ENCODE measurements around the gene BORCS8. TPM values are rescaled to one million over a fixed set of nuclear protein-coding genes. Genes with fewer than 3 reads are reported as not detected.
A peak's percentile ranks its signal among the peaks of the same experiment; 100 is the strongest.

The BORCS8 gene
- polyA plus RNA-seq, 1 of the 3 experiments (the other 2 are of a cell fraction) = 36.4 TPM

DNA sequence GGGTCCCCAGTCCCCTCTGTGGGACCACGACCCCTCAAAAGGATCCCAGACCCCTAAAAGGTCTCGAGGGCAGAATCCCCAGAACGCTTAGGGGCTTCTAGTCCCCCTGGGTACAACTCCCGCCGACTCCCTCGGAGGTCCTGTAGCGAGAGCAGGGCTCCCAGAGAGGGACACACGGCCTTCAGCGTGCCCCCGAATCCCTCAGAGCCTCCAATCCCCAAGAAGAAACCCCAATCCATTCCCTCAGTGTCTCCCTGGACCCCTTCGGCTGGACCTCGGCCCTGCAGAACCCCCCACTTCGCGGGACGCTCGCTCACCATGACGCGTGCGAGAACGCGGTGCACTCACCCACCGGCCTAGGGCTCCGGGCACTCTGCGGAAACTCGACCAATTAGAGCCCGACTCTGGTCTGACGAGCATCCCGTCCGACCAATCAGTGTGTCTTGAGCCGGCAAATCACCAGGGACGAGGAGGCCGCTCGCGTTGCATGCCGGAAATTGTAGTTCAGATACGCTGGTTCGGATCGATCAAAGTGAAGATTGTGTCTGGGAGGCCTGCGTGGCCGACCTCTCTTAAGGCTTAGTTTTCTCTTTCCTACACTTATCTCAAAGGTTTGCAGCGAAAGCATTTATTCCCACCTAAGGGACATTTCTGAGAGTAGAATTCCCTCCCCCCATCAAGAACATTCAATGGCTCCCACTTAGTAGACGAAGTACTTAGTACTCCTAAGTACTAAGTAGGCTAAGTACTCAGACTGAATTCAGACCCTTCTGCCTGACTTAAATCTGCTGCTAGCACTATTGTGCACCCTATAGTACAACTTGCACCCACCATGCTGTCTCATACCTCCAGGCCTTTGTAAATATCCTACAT, 53.6 kb downstream of the BORCS8 start, which contains the start of gene TMEM161A:
Gene TMEM161A, minus strand, starts transcription at position 370 of the 873 bp plus-strand sequence. Its CDS starts 50 bp downstream, at position 320.
- Histone ChIP-seq H3K36me3 (replicated peaks in 1 of 2; ENCODE audit: control insufficient read depth in 1 of 2, insufficient read depth in 2 of 2, low read length in 1 of 2) (no peaks in the 10 kb centered on the region), H3K4me2 (peak within 1 kb of the TSS; percentile 98), H3F3A (replicated peaks; ENCODE audit: insufficient read depth) (peaks cover 11% of the 10 kb centered on the region), H3K27ac (ENCODE audit: low read depth in 2 of 2, low read length in 1 of 2) (peak within 1 kb of the TSS; percentile 48 to 51; a peak in 2 of 4 replicates), H4K20me1 (ENCODE audit: insufficient read depth) (no peaks in the 10 kb centered on the region), H3K9ac (peak within 1 kb of the TSS; percentile 83), H3K4me3 (ENCODE audit: low read depth in 2 of 2, low read length in 1 of 2) (peak within 1 kb of the TSS; percentile 68 to 89), H3K9me2 (no peaks in the 10 kb centered on the region), H3K27me3 (ENCODE audit: insufficient read depth) (no peaks in the 10 kb centered on the region), H3K9me3 (no peaks in the 10 kb centered on the region), H3K79me2 (ENCODE audit: insufficient read depth) (peaks cover 8% of the 10 kb centered on the region; the same call in 1 of the 2 replicates), H3K4me1 (ENCODE audit: control insufficient read depth in 1 of 2, insufficient read depth in 2 of 2, low read depth in 1 of 2, low read length in 1 of 2) (peaks cover 0 to 8% of the 10 kb centered on the region in 2 experiments; a peak in 2 of 4 replicates), H2AFZ (ENCODE audit: low read depth) (peak within 1 kb of the TSS; percentile 94)
- WGBS (ENCODE audit: low lambda C conversion rate) = 6% methylated on average over 26 of the region's 42 CpGs
- CTCF ChIA-PET = interaction anchor here (0.6 to 3.7 kb wide), 5 partner anchors 18 to 1081 kb away, joined by 3 to 34 read pairs (median 4); no protein-coding TSS in a partner anchor
- TF ChIP-seq RXRA (IDR thresholded peaks at IDR 0.05; ENCODE audit: borderline replicate concordance, low read depth) (no peak), POLR2AphosphoS5 (IDR thresholded peaks at IDR 0.05; ENCODE audit: low read depth, low read length) (peak; percentile 81; the same call in 1 of the 2 replicates), GABPA (IDR thresholded peaks at IDR 0.05; ENCODE audit: low read depth) (peak; percentile 48), EP300 (IDR thresholded peaks at IDR 0.05; ENCODE audit: borderline replicate concordance in 1 of 2, low read depth in 1 of 2, low read length in 1 of 2) (no peak), TAF1 (IDR thresholded peaks at IDR 0.05; ENCODE audit: borderline replicate concordance, low read depth, low read length) (peak; percentile 62; the same call in 1 of the 2 replicates), FOXM1 (IDR thresholded peaks at IDR 0.05; ENCODE audit: low read depth) (no peak), GATA2 (CRISPR knock-in tag; IDR thresholded peaks at IDR 0.05) (peak; percentile 78), MXI1 (IDR thresholded peaks at IDR 0.05; ENCODE audit: low read depth, low read length) (peak; percentile 75), CHD2 (IDR thresholded peaks at IDR 0.05; ENCODE audit: low read length, partially characterized antibody) (peak; percentile 94), YY1 (IDR thresholded peaks at IDR 0.05; ENCODE audit: low read depth) (peak; percentile 41; the same call in 1 of the 2 replicates), MEF2A (IDR thresholded peaks at IDR 0.05; ENCODE audit: borderline replicate concordance, low read depth) (no peak), NRF1 (IDR thresholded peaks at IDR 0.05; ENCODE audit: low read depth, low read length) (no peak), SIN3A (IDR thresholded peaks at IDR 0.05; ENCODE audit: borderline replicate concordance, low read depth, low read length) (peak; percentile 61; the same call in 1 of the 2 replicates), RFX5 (IDR thresholded peaks at IDR 0.05; ENCODE audit: low read length) (peak; percentile 73), FOSL2 (IDR thresholded peaks at IDR 0.05; ENCODE audit: borderline replicate concordance, low read depth) (no peak)
- TF ChIP-seq, protein P1, sequence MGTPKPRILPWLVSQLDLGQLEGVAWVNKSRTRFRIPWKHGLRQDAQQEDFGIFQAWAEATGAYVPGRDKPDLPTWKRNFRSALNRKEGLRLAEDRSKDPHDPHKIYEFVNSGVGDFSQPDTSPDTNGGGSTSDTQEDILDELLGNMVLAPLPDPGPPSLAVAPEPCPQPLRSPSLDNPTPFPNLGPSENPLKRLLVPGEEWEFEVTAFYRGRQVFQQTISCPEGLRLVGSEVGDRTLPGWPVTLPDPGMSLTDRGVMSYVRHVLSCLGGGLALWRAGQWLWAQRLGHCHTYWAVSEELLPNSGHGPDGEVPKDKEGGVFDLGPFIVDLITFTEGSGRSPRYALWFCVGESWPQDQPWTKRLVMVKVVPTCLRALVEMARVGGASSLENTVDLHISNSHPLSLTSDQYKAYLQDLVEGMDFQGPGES (IDR thresholded peaks at IDR 0.05; ENCODE audit: low read depth, low read length) = peak; percentile 92
- TF ChIP-seq, protein P2, sequence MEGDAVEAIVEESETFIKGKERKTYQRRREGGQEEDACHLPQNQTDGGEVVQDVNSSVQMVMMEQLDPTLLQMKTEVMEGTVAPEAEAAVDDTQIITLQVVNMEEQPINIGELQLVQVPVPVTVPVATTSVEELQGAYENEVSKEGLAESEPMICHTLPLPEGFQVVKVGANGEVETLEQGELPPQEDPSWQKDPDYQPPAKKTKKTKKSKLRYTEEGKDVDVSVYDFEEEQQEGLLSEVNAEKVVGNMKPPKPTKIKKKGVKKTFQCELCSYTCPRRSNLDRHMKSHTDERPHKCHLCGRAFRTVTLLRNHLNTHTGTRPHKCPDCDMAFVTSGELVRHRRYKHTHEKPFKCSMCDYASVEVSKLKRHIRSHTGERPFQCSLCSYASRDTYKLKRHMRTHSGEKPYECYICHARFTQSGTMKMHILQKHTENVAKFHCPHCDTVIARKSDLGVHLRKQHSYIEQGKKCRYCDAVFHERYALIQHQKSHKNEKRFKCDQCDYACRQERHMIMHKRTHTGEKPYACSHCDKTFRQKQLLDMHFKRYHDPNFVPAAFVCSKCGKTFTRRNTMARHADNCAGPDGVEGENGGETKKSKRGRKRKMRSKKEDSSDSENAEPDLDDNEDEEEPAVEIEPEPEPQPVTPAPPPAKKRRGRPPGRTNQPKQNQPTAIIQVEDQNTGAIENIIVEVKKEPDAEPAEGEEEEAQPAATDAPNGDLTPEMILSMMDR (IDR thresholded peaks at IDR 0.05) = no peak
- TF ChIP-seq, protein P3, sequence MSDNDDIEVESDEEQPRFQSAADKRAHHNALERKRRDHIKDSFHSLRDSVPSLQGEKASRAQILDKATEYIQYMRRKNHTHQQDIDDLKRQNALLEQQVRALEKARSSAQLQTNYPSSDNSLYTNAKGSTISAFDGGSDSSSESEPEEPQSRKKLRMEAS (IDR thresholded peaks at IDR 0.05; ENCODE audit: low read depth) = peak; percentile 94
- TF ChIP-seq, protein P4, sequence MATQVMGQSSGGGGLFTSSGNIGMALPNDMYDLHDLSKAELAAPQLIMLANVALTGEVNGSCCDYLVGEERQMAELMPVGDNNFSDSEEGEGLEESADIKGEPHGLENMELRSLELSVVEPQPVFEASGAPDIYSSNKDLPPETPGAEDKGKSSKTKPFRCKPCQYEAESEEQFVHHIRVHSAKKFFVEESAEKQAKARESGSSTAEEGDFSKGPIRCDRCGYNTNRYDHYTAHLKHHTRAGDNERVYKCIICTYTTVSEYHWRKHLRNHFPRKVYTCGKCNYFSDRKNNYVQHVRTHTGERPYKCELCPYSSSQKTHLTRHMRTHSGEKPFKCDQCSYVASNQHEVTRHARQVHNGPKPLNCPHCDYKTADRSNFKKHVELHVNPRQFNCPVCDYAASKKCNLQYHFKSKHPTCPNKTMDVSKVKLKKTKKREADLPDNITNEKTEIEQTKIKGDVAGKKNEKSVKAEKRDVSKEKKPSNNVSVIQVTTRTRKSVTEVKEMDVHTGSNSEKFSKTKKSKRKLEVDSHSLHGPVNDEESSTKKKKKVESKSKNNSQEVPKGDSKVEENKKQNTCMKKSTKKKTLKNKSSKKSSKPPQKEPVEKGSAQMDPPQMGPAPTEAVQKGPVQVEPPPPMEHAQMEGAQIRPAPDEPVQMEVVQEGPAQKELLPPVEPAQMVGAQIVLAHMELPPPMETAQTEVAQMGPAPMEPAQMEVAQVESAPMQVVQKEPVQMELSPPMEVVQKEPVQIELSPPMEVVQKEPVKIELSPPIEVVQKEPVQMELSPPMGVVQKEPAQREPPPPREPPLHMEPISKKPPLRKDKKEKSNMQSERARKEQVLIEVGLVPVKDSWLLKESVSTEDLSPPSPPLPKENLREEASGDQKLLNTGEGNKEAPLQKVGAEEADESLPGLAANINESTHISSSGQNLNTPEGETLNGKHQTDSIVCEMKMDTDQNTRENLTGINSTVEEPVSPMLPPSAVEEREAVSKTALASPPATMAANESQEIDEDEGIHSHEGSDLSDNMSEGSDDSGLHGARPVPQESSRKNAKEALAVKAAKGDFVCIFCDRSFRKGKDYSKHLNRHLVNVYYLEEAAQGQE (IDR thresholded peaks at IDR 0.05; ENCODE audit: low read depth, low read length) = no peak
- TF ChIP-seq, protein P5, sequence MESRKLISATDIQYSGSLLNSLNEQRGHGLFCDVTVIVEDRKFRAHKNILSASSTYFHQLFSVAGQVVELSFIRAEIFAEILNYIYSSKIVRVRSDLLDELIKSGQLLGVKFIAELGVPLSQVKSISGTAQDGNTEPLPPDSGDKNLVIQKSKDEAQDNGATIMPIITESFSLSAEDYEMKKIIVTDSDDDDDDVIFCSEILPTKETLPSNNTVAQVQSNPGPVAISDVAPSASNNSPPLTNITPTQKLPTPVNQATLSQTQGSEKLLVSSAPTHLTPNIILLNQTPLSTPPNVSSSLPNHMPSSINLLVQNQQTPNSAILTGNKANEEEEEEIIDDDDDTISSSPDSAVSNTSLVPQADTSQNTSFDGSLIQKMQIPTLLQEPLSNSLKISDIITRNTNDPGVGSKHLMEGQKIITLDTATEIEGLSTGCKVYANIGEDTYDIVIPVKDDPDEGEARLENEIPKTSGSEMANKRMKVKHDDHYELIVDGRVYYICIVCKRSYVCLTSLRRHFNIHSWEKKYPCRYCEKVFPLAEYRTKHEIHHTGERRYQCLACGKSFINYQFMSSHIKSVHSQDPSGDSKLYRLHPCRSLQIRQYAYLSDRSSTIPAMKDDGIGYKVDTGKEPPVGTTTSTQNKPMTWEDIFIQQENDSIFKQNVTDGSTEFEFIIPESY (IDR thresholded peaks at IDR 0.05; ENCODE audit: borderline replicate concordance, low read depth) = 0 out of 2 replicates have a peak, but pooled peaks have one; percentile 35
- TF ChIP-seq, protein P6, sequence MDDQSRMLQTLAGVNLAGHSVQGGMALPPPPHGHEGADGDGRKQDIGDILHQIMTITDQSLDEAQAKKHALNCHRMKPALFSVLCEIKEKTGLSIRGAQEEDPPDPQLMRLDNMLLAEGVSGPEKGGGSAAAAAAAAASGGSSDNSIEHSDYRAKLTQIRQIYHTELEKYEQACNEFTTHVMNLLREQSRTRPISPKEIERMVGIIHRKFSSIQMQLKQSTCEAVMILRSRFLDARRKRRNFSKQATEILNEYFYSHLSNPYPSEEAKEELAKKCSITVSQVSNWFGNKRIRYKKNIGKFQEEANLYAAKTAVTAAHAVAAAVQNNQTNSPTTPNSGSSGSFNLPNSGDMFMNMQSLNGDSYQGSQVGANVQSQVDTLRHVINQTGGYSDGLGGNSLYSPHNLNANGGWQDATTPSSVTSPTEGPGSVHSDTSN (IDR thresholded peaks at IDR 0.05) = peak; percentile 100
- DNase-seq = peak; percentile 100
- POLR2A ChIA-PET = no interaction called here
